ENCODE measurements around the gene EYS. TPM values are rescaled to one million over a fixed set of nuclear protein-coding genes. Genes with fewer than 3 reads are reported as not detected.
"Not testable (repeated sequence)": the region's sequence is repeated elsewhere in the genome, so short reads cannot be mapped to it uniquely, and the experiment has no call there.

EYS gene
- total RNA-seq, 1 donor from 2014 or later, result not detected

GRCh38 chr6:63805808-63806572, 1901.0 kb downstream of the EYS start:
- no peak for TF ChIP-seq CTCF (IDR thresholded peaks at IDR 0.05; ENCODE audit: insufficient read depth, low read length, poor library complexity, severe bottlenecking)
- Histone ChIP-seq H3K4me3 (ENCODE audit: low read depth, low read length) (no peak overlapping the region), H3K36me3 (ENCODE audit: control insufficient read depth, insufficient read depth, low read length) (no peaks in the 10 kb centered on the region), H3K27me3 (ENCODE audit: control insufficient read depth, insufficient read depth, low read length) (no peaks in the 10 kb centered on the region)
- peak; percentile 69 for DNase-seq (ENCODE audit: low read depth)

GRCh38 chr6:63805345-63805744, 1901.7 kb downstream of the EYS start:
- Histone ChIP-seq H3K4me3 (ENCODE audit: low read depth, low read length) (no peak overlapping the region), H3K36me3 (ENCODE audit: control insufficient read depth, insufficient read depth, low read length) (no peaks in the 10 kb centered on the region), H3K27me3 (ENCODE audit: control insufficient read depth, insufficient read depth, low read length) (no peaks in the 10 kb centered on the region)
- TF ChIP-seq CTCF (IDR thresholded peaks at IDR 0.05; ENCODE audit: insufficient read depth, low read length, poor library complexity, severe bottlenecking), result no peak
- DNase-seq (ENCODE audit: low read depth), result no peak

- peak; percentile 54 for DNase-seq (ENCODE audit: low read depth)
- H3K27me3 ChIP-seq (ENCODE audit: control insufficient read depth, insufficient read depth, low read length), result no peaks in the 10 kb centered on the region
- no peak overlapping the region for H3K4me3 ChIP-seq (ENCODE audit: low read depth, low read length)
Observed at GRCh38 chr6:63804381-63804956, 1902.6 kb downstream of the EYS start.

GRCh38 chr6:63803371-63803770, 1903.7 kb downstream of the EYS start:
- H3K36me3 ChIP-seq (ENCODE audit: control insufficient read depth, insufficient read depth, low read length), result no peaks in the 10 kb centered on the region
- H3K27me3 ChIP-seq (ENCODE audit: control insufficient read depth, insufficient read depth, low read length), result no peaks in the 10 kb centered on the region
- H3K4me3 ChIP-seq (ENCODE audit: low read depth, low read length), result no peak overlapping the region
- TF ChIP-seq CTCF (IDR thresholded peaks at IDR 0.05; ENCODE audit: insufficient read depth, low read length, poor library complexity, severe bottlenecking), result no peak
- no peak for DNase-seq (ENCODE audit: low read depth)

More at GRCh38 chr6:63804381-63804956, 1902.6 kb downstream of the EYS start:
- TF ChIP-seq CTCF (IDR thresholded peaks at IDR 0.05; ENCODE audit: insufficient read depth, low read length, poor library complexity, severe bottlenecking), result no peak
- no peaks in the 10 kb centered on the region for H3K36me3 ChIP-seq (ENCODE audit: control insufficient read depth, insufficient read depth, low read length)

GRCh38 chr6:63802606-63803206, 1904.3 kb downstream of the EYS start:
- Histone ChIP-seq H3K27me3 (ENCODE audit: control insufficient read depth, insufficient read depth, low read length) (no peaks in the 10 kb centered on the region), H3K4me3 (ENCODE audit: low read depth, low read length) (no peak overlapping the region), H3K36me3 (ENCODE audit: control insufficient read depth, insufficient read depth, low read length) (no peaks in the 10 kb centered on the region)
- peak; percentile 54 for TF ChIP-seq CTCF (IDR thresholded peaks at IDR 0.05; ENCODE audit: insufficient read depth, low read length, poor library complexity, severe bottlenecking)
- DNase-seq (ENCODE audit: low read depth), result no peak

- not testable (repeated sequence) for H3K36me3 ChIP-seq (ENCODE audit: control insufficient read depth, insufficient read depth, low read length); H3K4me3 ChIP-seq (ENCODE audit: low read depth, low read length); DNase-seq (ENCODE audit: low read depth); H3K27me3 ChIP-seq (ENCODE audit: control insufficient read depth, insufficient read depth, low read length)
Observed at GRCh38 chr6:63800386-63800785, 1906.6 kb downstream of the EYS start.

Measured in kidney epithelial cell (primary cell).